HepG2 (cell line): ENCODE measurements around the gene RAB30. TPM values are rescaled to one million over a fixed set of nuclear protein-coding genes. Genes with fewer than 3 reads are reported as not detected.

ENCODE experiments used
- ATAC-seq: fragments of 200-7000 bp; cut with Tn5 transposase; 3 replicates; pipeline ENCODE4 v1.9.1; 2020; ENCODE audit warnings: mild to moderate bottlenecking, moderate library complexity
- BruUV-seq: library from RNA; stranded (reverse); fragments of 400-500 nt; replicated peaks from 2 replicates; lab custom pipeline; 2021; lab: Mats Ljungman, UMichigan
- CTCF ChIA-PET: fragments of 300-600 bp; formaldehyde crosslinking; extraction: SDS; loops from one replicate; lab custom pipeline; 2021; ENCODE audit warnings: low total read pairs, inconsistent platforms, low intra/inter-chr PET ratio; lab: Yijun Ruan, JAX
- POLR2A ChIA-PET: fragments of 350-600 bp; sonication (Branson Sonifier 250); formaldehyde crosslinking; loops from one replicate; lab custom pipeline; 2020; ENCODE audit warnings: antibody characterized with exemption, inconsistent platforms; lab: Yijun Ruan, JAX
- DNase-seq: peaks from one replicate; pipeline ENCODE4 v3.0.0-alpha.2; 2015; ENCODE audit warnings: low spot score
- FAIRE-seq: peaks from 3 replicates; lab custom pipeline; 2011; peaks lifted over from hg19 to GRCh38; lab: Jason Lieb, UNC
- H2AFZ ChIP-seq: one replicate; pipeline ENCODE4 v1.6.1; 2011; ENCODE audit warnings: low read length, inconsistent platforms
- H3K27ac ChIP-seq: fragments of 300-600 bp; 3 replicates; pipeline ENCODE4 v1.8.0; 2011; ENCODE audit warnings: mixed run types, mild to moderate bottlenecking, mixed read lengths, low read length, inconsistent platforms; ENCODE audit not compliant: insufficient read depth; ENCODE audit errors: extremely low read length
- H3K27me3 ChIP-seq, 2 experiments: fragments of 200-600 bp in 1 of 2; 2 replicates in 1 of 2; 3 replicates in 1 of 2; pipeline versions ENCODE4 v1.6.0 to v1.8.0; 2011; ENCODE audit warnings: low read length in 2 of 2, mild to moderate bottlenecking in 2 of 2, moderate library complexity in 2 of 2, inconsistent platforms in 1 of 2; ENCODE audit not compliant: insufficient read depth in 2 of 2, control insufficient read depth in 1 of 2
- H3K36me3 ChIP-seq, 2 experiments: fragments of 200-600 bp in 1 of 2; replicated peaks in 1 of 2; 2 replicates in 1 of 2; 3 replicates in 1 of 2; pipeline versions ENCODE4 v1.5.1 to v1.8.0; 2011; ENCODE audit warnings: low read length in 2 of 2, inconsistent platforms in 1 of 2; ENCODE audit not compliant: insufficient read depth in 2 of 2, control insufficient read depth in 1 of 2
- H3K4me1 ChIP-seq: 2 replicates; pipeline ENCODE4 v1.5.1; 2012; ENCODE audit warnings: low read length, inconsistent platforms; ENCODE audit not compliant: insufficient read depth
- H3K4me2 ChIP-seq: 2 replicates; pipeline ENCODE4 v1.6.0; 2011; ENCODE audit warnings: low read depth, low read length, inconsistent platforms
- H3K4me3 ChIP-seq, 3 experiments: fragments of 200-600 bp in 1 of 3; sonication (generic), shearing (Covaris generic) in 1 of 3; replicated peaks in 1 of 3; 2 replicates each; pipeline ENCODE4 v1.5.1; 2011 to 2016; ENCODE audit warnings: low read length in 3 of 3, inconsistent platforms in 2 of 3, low read depth in 2 of 3, mild to moderate bottlenecking in 2 of 3, control low read depth in 1 of 3, mixed read lengths in 1 of 3; ENCODE audit not compliant: insufficient read depth in 1 of 3
- H3K79me2 ChIP-seq: one replicate; pipeline ENCODE4 v1.6.1; 2011; ENCODE audit warnings: low read length, inconsistent platforms; ENCODE audit not compliant: insufficient read depth
- H3K9ac ChIP-seq: 2 replicates; pipeline ENCODE4 v1.6.0; 2011; ENCODE audit warnings: mild to moderate bottlenecking, low read depth, low read length, inconsistent platforms; ENCODE audit not compliant: insufficient read depth
- H3K9me3 ChIP-seq: 2 replicates; pipeline ENCODE4 v1.5.1; 2012; ENCODE audit warnings: mild to moderate bottlenecking, low read length
- H4K20me1 ChIP-seq: 2 replicates; pipeline ENCODE4 v1.6.0; 2011; ENCODE audit warnings: inconsistent platforms, mild to moderate bottlenecking, low read length, moderate library complexity; ENCODE audit not compliant: insufficient read depth
- ARID2 ChIP-seq: sonication (generic); formaldehyde crosslinking; IDR thresholded peaks from 2 replicates; pipeline ENCODE4 v1.8.1; 2022; ENCODE audit warnings: mild to moderate bottlenecking, missing genetic modification reagents, borderline replicate concordance
- ATF6 ChIP-seq: sonication (generic); formaldehyde crosslinking; conservative IDR thresholded peaks from 2 replicates; pipeline ENCODE4 v1.4.0; 2020; ENCODE audit warnings: missing genetic modification reagents
- CREB1 ChIP-seq, 2 experiments: fragments of 450-650 bp in 1 of 2; IDR thresholded peaks; 2 replicates each; pipeline ENCODE4 v1.6.1; 2016 to 2017; ENCODE audit warnings: control low read depth in 1 of 2, mild to moderate bottlenecking in 1 of 2, missing compliant biosample characterization in 1 of 2, missing genetic modification characterization in 1 of 2
- FOXA1 ChIP-seq, 2 experiments: fragments of 450-650 bp in 1 of 2; sonication (generic) in 1 of 2; formaldehyde crosslinking in 1 of 2; IDR thresholded peaks; 2 replicates each; pipeline versions ENCODE4 v1.4.0 to v1.6.1; 2016 to 2020; ENCODE audit warnings: missing genetic modification reagents in 1 of 2
- FOXA3 ChIP-seq: IDR thresholded peaks from 2 replicates; pipeline ENCODE4 v1.6.1; 2016; ENCODE audit warnings: missing genetic modification reagents, missing compliant biosample characterization
- FOXO1 ChIP-seq: sonication (generic); formaldehyde crosslinking; IDR thresholded peaks from 2 replicates; pipeline ENCODE4 v1.4.0; 2020; ENCODE audit warnings: missing genetic modification reagents
- GLI4 ChIP-seq: sonication (generic); formaldehyde crosslinking; IDR thresholded peaks from 2 replicates; pipeline ENCODE4 v1.5.1; 2020; ENCODE audit warnings: missing genetic modification reagents, mild to moderate bottlenecking, moderate library complexity, borderline replicate concordance
- HDAC2 ChIP-seq: sonication (generic); formaldehyde crosslinking; IDR thresholded peaks from 2 replicates; pipeline ENCODE4 v1.4.0; 2020; ENCODE audit warnings: missing genetic modification reagents
- KAT7 ChIP-seq: IDR thresholded peaks from 2 replicates; pipeline ENCODE4 v1.6.1; 2018; ENCODE audit warnings: borderline replicate concordance, missing compliant biosample characterization
- MAFK ChIP-seq, 2 experiments: IDR thresholded peaks in 1 of 2; conservative IDR thresholded peaks in 1 of 2; 2 replicates each; pipeline ENCODE4 v1.6.1; 2011; ENCODE audit warnings: improper control_type of control experiment in 2 of 2, low read length in 2 of 2
- MEF2D ChIP-seq: sonication (generic); formaldehyde crosslinking; IDR thresholded peaks from 2 replicates; pipeline ENCODE4 v1.5.1; 2020; ENCODE audit warnings: mild to moderate bottlenecking, missing genetic modification reagents
- PAF1 ChIP-seq: IDR thresholded peaks from 2 replicates; pipeline ENCODE4 v1.6.1; 2016; ENCODE audit warnings: missing genetic modification reagents, missing compliant biosample characterization
- RAD21 ChIP-seq: fragments of 450-650 bp; formaldehyde crosslinking; IDR thresholded peaks from 2 replicates; pipeline ENCODE4 v1.5.0; 2020; ENCODE audit warnings: mild to moderate bottlenecking
- SAP130 ChIP-seq: IDR thresholded peaks from 2 replicates; pipeline ENCODE4 v1.6.1; 2016; ENCODE audit warnings: low read depth
- SMC3 ChIP-seq: IDR thresholded peaks from 2 replicates; pipeline ENCODE4 v1.6.1; 2011; ENCODE audit warnings: low read length, improper control_type of control experiment
- STAG1 ChIP-seq: sonication (generic); formaldehyde crosslinking; IDR thresholded peaks from 2 replicates; pipeline ENCODE4 v1.4.0; 2020; ENCODE audit warnings: missing genetic modification reagents
- ZNF264 ChIP-seq: sonication (generic); formaldehyde crosslinking; IDR thresholded peaks from 2 replicates; pipeline ENCODE4 v1.4.0; 2020; ENCODE audit warnings: missing genetic modification reagents
- ZNF329 ChIP-seq: sonication (generic); formaldehyde crosslinking; IDR thresholded peaks from 2 replicates; pipeline ENCODE4 v1.9.0; 2021; ENCODE audit warnings: low read depth, mild to moderate bottlenecking, missing genetic modification reagents
- ZNF441 ChIP-seq: sonication (generic); formaldehyde crosslinking; IDR thresholded peaks from 2 replicates; pipeline ENCODE4 v1.7.0; 2021; ENCODE audit warnings: missing genetic modification reagents, borderline replicate concordance
- ZNF576 ChIP-seq: sonication (generic); formaldehyde crosslinking; IDR thresholded peaks from 2 replicates; pipeline ENCODE4 v1.4.0; 2020; ENCODE audit warnings: mild to moderate bottlenecking, missing genetic modification reagents
- WGBS: methylation state at CpG from one replicate; pipeline ENCODE4 v1.1.6; 2017; ENCODE audit warnings: low lambda C conversion rate; 5-methylcytosine and 5-hydroxymethylcytosine counted together
- in situ Hi-C: cut with HindIII; loops from 2 replicates; pipeline ENCODE4 v1.10.0; 2017; ENCODE audit warnings: low pct_unique_long_range_greater_than_20kb; ENCODE audit not compliant: extremely low pct_ligation_motif_present
- intact Hi-C: fragments of 100-400 bp; cut with micrococcal nuclease; formaldehyde crosslinking; loops from one replicate; pipeline ENCODE4 v1.10.0; 2022; ENCODE audit not compliant: unreplicated experiment
- polyA plus RNA-seq, 8 experiments: library from polyadenylated mRNA; depleted of rRNA in 3 of 8; stranded (reverse) in 7 of 8; unstranded in 1 of 8; fragments of >200 nt; fragmentation: Illumina TruSeq in 4 of 8; extraction: Trizol in 4 of 8; gene quantifications; 2 replicates each; pipeline versions ENCODE4 v1.2.1 to v1.2.3, GENCODE V29; 2011 to 2016; ENCODE audit warnings: low read depth in 4 of 8, missing spikeins in 1 of 8, mixed read lengths in 1 of 8; ENCODE audit not compliant: insufficient read depth in 1 of 8
- total RNA-seq, 5 experiments: library from RNA; depleted of rRNA; stranded (reverse); fragments of >200 nt; fragmentation: Illumina TruSeq; extraction: Trizol; gene quantifications; 2 replicates each; pipeline ENCODE4 v1.2.3, GENCODE V29; 2016; ENCODE audit warnings: low read depth in 1 of 5
- TF ChIP-seq, protein P1 (sequence below): sonication (generic); formaldehyde crosslinking; IDR thresholded peaks from 2 replicates; pipeline ENCODE4 v1.5.0; 2020; ENCODE audit warnings: mild to moderate bottlenecking, missing genetic modification reagents, moderate library complexity
- TF ChIP-seq, protein P2 (sequence below): sonication (generic); formaldehyde crosslinking; IDR thresholded peaks from 2 replicates; pipeline ENCODE4 v1.5.0; 2020; ENCODE audit warnings: missing genetic modification reagents

RAB30 gene
- total and polyA plus RNA-seq, 2 of the 13 experiments (the other 11 are each of a cell fraction or from before 2014, with no cell fraction given) = 3.7 to 5.0 TPM

GRCh38 chr11:83087035-83087434, 15.3 kb upstream of the RAB30 start:
- no peaks in the 10 kb centered on the region for H4K20me1 ChIP-seq
- H3K4me1 ChIP-seq = peaks cover 20% of the 10 kb centered on the region
- ATAC-seq (peak; percentile 43; the same call in 2 of the 3 replicates), DNase-seq (peak; percentile 39), FAIRE-seq (no peak)
- ChIA-PET CTCF (no interaction called here), POLR2A (interaction anchor here (0.6 kb wide), 1 partner anchor 25 kb away, joined by 4 read pairs; no protein-coding TSS in a partner anchor)
- no peak overlapping the region for H3K9ac ChIP-seq
- 49% methylated on average over 2 of the region's 2 CpGs for WGBS
- no peaks in the 10 kb centered on the region for H3K9me3 ChIP-seq
- intact Hi-C loops = loop anchor here (10.0 kb wide), 1 partner anchor 168 kb away; no protein-coding TSS in a partner anchor
- no peak overlapping the region for H3K27ac ChIP-seq
- no peak overlapping the region for H2AFZ ChIP-seq
- in situ Hi-C loops = loop anchor here (5.0 kb wide), 1 partner anchor 70 kb away; the partner anchor contains the start of gene PCF11
- no TSS peak for BruUV-seq
- H3K36me3 ChIP-seq = no peaks in the 10 kb centered on the region
- no peaks in the 10 kb centered on the region for H3K79me2 ChIP-seq
- no peak overlapping the region for H3K4me3 ChIP-seq
- no peaks in the 10 kb centered on the region for H3K27me3 ChIP-seq
- H3K4me2 ChIP-seq = no peak overlapping the region
- TF ChIP-seq ZNF329 (CRISPR knock-in tag) (no peak), MAFK (conservative IDR thresholded peaks at IDR 0.05 in 1 of 2, IDR thresholded peaks at IDR 0.05 in 1 of 2; ENCODE audit: low read length in 2 of 2) (no peak), MEF2D (CRISPR knock-in tag) (no peak), FOXO1 (CRISPR knock-in tag) (no peak), FOXA3 (peak; percentile 6; the same call in 1 of the 2 replicates), ZNF441 (no peak), ZNF264 (CRISPR knock-in tag) (no peak), HDAC2 (CRISPR knock-in tag) (no peak), FOXA1 (IDR thresholded peaks at IDR 0.05) (no peak), FOXA1 (CRISPR knock-in tag; IDR thresholded peaks at IDR 0.05) (0 out of 2 replicates have a peak, but pooled peaks have one; percentile 21), ARID2 (CRISPR knock-in tag) (no peak), PAF1 (CRISPR knock-in tag) (0 out of 2 replicates have a peak, but pooled peaks have one; percentile 44), CREB1 (IDR thresholded peaks at IDR 0.05) (no peak), CREB1 (CRISPR knock-in tag; IDR thresholded peaks at IDR 0.05) (peak; percentile 39; the same call in 1 of the 2 replicates), KAT7 (no peak), RAD21 (CRISPR knock-in tag) (0 out of 2 replicates have a peak, but pooled peaks have one; percentile 45), ZNF576 (CRISPR knock-in tag) (no peak), SMC3 (peak; percentile 31; the same call in 1 of the 2 replicates), ATF6 (CRISPR knock-in tag) (no peak), GLI4 (CRISPR knock-in tag) (no peak), SAP130 (CRISPR knock-in tag) (0 out of 2 replicates have a peak, but pooled peaks have one; percentile 26), STAG1 (CRISPR knock-in tag) (peak; percentile 45)
- TF ChIP-seq, protein P1, sequence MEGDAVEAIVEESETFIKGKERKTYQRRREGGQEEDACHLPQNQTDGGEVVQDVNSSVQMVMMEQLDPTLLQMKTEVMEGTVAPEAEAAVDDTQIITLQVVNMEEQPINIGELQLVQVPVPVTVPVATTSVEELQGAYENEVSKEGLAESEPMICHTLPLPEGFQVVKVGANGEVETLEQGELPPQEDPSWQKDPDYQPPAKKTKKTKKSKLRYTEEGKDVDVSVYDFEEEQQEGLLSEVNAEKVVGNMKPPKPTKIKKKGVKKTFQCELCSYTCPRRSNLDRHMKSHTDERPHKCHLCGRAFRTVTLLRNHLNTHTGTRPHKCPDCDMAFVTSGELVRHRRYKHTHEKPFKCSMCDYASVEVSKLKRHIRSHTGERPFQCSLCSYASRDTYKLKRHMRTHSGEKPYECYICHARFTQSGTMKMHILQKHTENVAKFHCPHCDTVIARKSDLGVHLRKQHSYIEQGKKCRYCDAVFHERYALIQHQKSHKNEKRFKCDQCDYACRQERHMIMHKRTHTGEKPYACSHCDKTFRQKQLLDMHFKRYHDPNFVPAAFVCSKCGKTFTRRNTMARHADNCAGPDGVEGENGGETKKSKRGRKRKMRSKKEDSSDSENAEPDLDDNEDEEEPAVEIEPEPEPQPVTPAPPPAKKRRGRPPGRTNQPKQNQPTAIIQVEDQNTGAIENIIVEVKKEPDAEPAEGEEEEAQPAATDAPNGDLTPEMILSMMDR (CRISPR knock-in tag) = peak; percentile 31; the same call in 1 of the 2 replicates
- TF ChIP-seq, protein P2, sequence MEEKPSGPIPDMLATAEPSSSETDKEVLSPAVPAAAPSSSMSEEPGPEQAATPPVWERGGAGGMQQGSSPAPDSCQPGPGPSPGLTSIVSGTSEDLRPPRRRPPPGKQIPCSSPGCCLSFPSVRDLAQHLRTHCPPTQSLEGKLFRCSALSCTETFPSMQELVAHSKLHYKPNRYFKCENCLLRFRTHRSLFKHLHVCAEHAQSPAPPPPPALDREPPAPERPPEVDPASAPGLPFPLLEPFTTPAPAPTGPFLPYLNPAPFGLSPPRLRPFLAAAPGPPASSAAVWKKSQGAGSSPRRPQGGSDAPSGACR = no peak
